HCT116 (cell line): ENCODE data around the gene UAP1L1. TPM values are rescaled to one million over a fixed set of nuclear protein-coding genes. Genes with fewer than 3 reads are reported as not detected.

Experiments used
- ATAC-seq: fragments of 200-7000 bp; cut with Tn5 transposase; 2 replicates; pipeline ENCODE4 v1.9.1; 2020; ENCODE audit warnings: mild to moderate bottlenecking, moderate library complexity
- BruUV-seq: library from RNA; stranded (reverse); fragments of 400-500 nt; replicated peaks from 2 replicates; lab custom pipeline; 2021; lab: Mats Ljungman, UMichigan
- CTCF ChIA-PET: fragments of 300-600 bp; sonication (Branson Sonifier 250); formaldehyde crosslinking; loops from one replicate; lab custom pipeline; 2021; ENCODE audit warnings: antibody characterized with exemption; lab: Charles Lee
- POLR2A ChIA-PET: fragments of 300-600, 350-600 bp; sonication (Branson Sonifier 250); formaldehyde crosslinking; loops from one replicate; lab custom pipeline; 2021; ENCODE audit warnings: antibody characterized with exemption; lab: Charles Lee
- RAD21 ChIA-PET, 2 experiments: fragments of 300-600 bp; sonication (Branson Sonifier 250); formaldehyde crosslinking; loops; one replicate each; lab custom pipeline; 2023; ENCODE audit warnings: low total read pairs in 2 of 2; ENCODE audit not compliant: uncharacterized antibody in 2 of 2, unreplicated experiment in 2 of 2, low non-redundant PET in 1 of 2; lab: Charles Lee
- DNase-seq: peaks from one replicate; pipeline ENCODE4 v3.0.0-alpha.2; 2010; ENCODE audit warnings: low read depth, low spot score
- H2AFZ ChIP-seq: fragments of 200-600 bp; shearing (Covaris generic), sonication (generic); 2 replicates; pipeline ENCODE4 v1.6.1; 2017; ENCODE audit warnings: low read depth, mixed run types, mixed read lengths, antibody characterized with exemption, low read length; ENCODE audit not compliant: poor library complexity, severe bottlenecking
- H3K27ac ChIP-seq: 2 replicates; pipeline ENCODE4 v1.5.1; 2012; ENCODE audit warnings: low read depth, low read length
- H3K27me3 ChIP-seq: fragments of 200-600 bp; sonication (generic); 2 replicates; pipeline ENCODE4 v1.6.1; 2016; ENCODE audit warnings: mixed run types, low read length, mixed read lengths; ENCODE audit not compliant: insufficient read depth
- H3K36me3 ChIP-seq, 2 experiments: fragments of 200-500 bp in 1 of 2; fragments of 200-600 bp in 1 of 2; sonication (Bioruptor generic) in 1 of 2; sonication (generic) in 1 of 2; 2 replicates each; pipeline versions ENCODE4 v1.5.1 to v1.6.1; 2014 to 2016; ENCODE audit warnings: low read length in 2 of 2, inconsistent platforms in 1 of 2, mixed read lengths in 1 of 2, mixed run types in 1 of 2; ENCODE audit not compliant: insufficient read depth in 2 of 2, control insufficient read depth in 1 of 2
- H3K4me1 ChIP-seq, 2 experiments: fragments of 200-600 bp in 1 of 2; sonication (generic) in 1 of 2; 2 replicates each; pipeline versions ENCODE4 v1.5.1 to v1.6.1; 2012 to 2017; ENCODE audit warnings: low read length in 2 of 2, inconsistent platforms in 1 of 2, mild to moderate bottlenecking in 1 of 2, mixed read lengths in 1 of 2, mixed run types in 1 of 2, moderate library complexity in 1 of 2; ENCODE audit not compliant: insufficient read depth in 2 of 2, control insufficient read depth in 1 of 2
- H3K4me2 ChIP-seq: fragments of 200-600 bp; sonication (generic); 2 replicates; pipeline ENCODE4 v1.6.1; 2017; ENCODE audit warnings: mixed run types, low read length, mixed read lengths
- H3K4me3 ChIP-seq, 2 experiments: fragments of 200-600 bp in 1 of 2; sonication (generic) in 1 of 2; replicated peaks in 1 of 2; 2 replicates each; pipeline ENCODE4 v1.5.1; 2011 to 2016; ENCODE audit warnings: low read length in 2 of 2, control low read depth in 1 of 2, low read depth in 1 of 2, mild to moderate bottlenecking in 1 of 2, mixed read lengths in 1 of 2, mixed run types in 1 of 2
- H3K79me2 ChIP-seq: fragments of 200-600 bp; sonication (generic); 2 replicates; pipeline ENCODE4 v1.6.1; 2017; ENCODE audit warnings: mild to moderate bottlenecking, mixed run types, low read length, moderate library complexity, mixed read lengths; ENCODE audit not compliant: insufficient read depth
- H3K9ac ChIP-seq: fragments of 200-600 bp; sonication (generic); 2 replicates; pipeline ENCODE4 v1.6.1; 2016; ENCODE audit warnings: low read length, mixed read lengths
- H3K9me2 ChIP-seq: fragments of 200-600 bp; sonication (generic), shearing (Covaris generic); 2 replicates; pipeline ENCODE4 v1.6.1; 2017; ENCODE audit warnings: mixed run types, mild to moderate bottlenecking, moderate library complexity; ENCODE audit not compliant: insufficient read depth
- H3K9me3 ChIP-seq, 2 experiments: fragments of 200-500 bp in 1 of 2; fragments of 200-600 bp in 1 of 2; sonication (Bioruptor generic) in 1 of 2; sonication (generic) in 1 of 2; 2 replicates each; pipeline ENCODE4 v1.6.1; 2014 to 2017; ENCODE audit warnings: low read length in 2 of 2, mixed read lengths in 2 of 2, inconsistent platforms in 1 of 2, low read depth in 1 of 2, mild to moderate bottlenecking in 1 of 2, mixed run types in 1 of 2, moderate library complexity in 1 of 2; ENCODE audit not compliant: control insufficient read depth in 1 of 2, insufficient read depth in 1 of 2
- H4K20me1 ChIP-seq: fragments of 200-600 bp; sonication (generic), shearing (Covaris generic); 2 replicates; pipeline ENCODE4 v1.6.1; 2017; ENCODE audit warnings: mixed run types, mild to moderate bottlenecking, moderate library complexity; ENCODE audit not compliant: insufficient read depth
- ATF3 ChIP-seq: IDR thresholded peaks from 2 replicates; pipeline ENCODE4 v1.6.1; 2012
- CEBPB ChIP-seq: IDR thresholded peaks from 2 replicates; pipeline ENCODE4 v1.6.1; 2012; ENCODE audit warnings: low read depth
- CTCF ChIP-seq, 3 experiments: fragments of 200-600 bp in 1 of 3; sonication (generic) in 1 of 3; IDR thresholded peaks in 2 of 3; conservative IDR thresholded peaks in 1 of 3; 2 replicates each; pipeline ENCODE4 v1.5.1; 2012 to 2017; ENCODE audit warnings: low read depth in 2 of 3, low read length in 2 of 3, antibody characterized with exemption in 1 of 3, borderline replicate concordance in 1 of 3, control low read depth in 1 of 3, mild to moderate bottlenecking in 1 of 3, mixed read lengths in 1 of 3, mixed run types in 1 of 3, moderate library complexity in 1 of 3; ENCODE audit not compliant: insufficient read depth in 1 of 3
- EGR1 ChIP-seq: IDR thresholded peaks from 2 replicates; pipeline ENCODE4 v1.6.1; 2012; ENCODE audit warnings: low read depth
- ELF1 ChIP-seq: IDR thresholded peaks from 2 replicates; pipeline ENCODE4 v1.6.1; 2012; ENCODE audit warnings: low read depth, borderline replicate concordance
- FOSL1 ChIP-seq: IDR thresholded peaks from 2 replicates; pipeline ENCODE4 v1.6.1; 2012; ENCODE audit warnings: low read depth
- JUND ChIP-seq: IDR thresholded peaks from 2 replicates; pipeline ENCODE4 v1.6.1; 2012
- MAX ChIP-seq: IDR thresholded peaks from 2 replicates; pipeline ENCODE4 v1.6.1; 2012
- POLR2A ChIP-seq: IDR thresholded peaks from 2 replicates; pipeline ENCODE4 v1.7.0; 2011; ENCODE audit warnings: borderline replicate concordance; ENCODE audit not compliant: insufficient read depth, insufficient read length; ENCODE audit errors: extremely low read depth
- POLR2AphosphoS5 ChIP-seq: IDR thresholded peaks from 2 replicates; pipeline ENCODE4 v1.6.1; 2011; ENCODE audit warnings: mild to moderate bottlenecking, low read depth, low read length, moderate library complexity
- REST ChIP-seq: IDR thresholded peaks from 2 replicates; pipeline ENCODE4 v1.6.1; 2012; ENCODE audit warnings: low read depth
- SIN3A ChIP-seq: IDR thresholded peaks from 2 replicates; pipeline ENCODE4 v1.6.1; 2012; ENCODE audit warnings: low read depth
- SP1 ChIP-seq: IDR thresholded peaks from 2 replicates; pipeline ENCODE4 v1.6.1; 2012; ENCODE audit warnings: low read depth
- TCF7L2 ChIP-seq: IDR thresholded peaks from 2 replicates; pipeline ENCODE4 v1.7.0; 2011; ENCODE audit warnings: borderline replicate concordance, inconsistent platforms; ENCODE audit not compliant: insufficient read depth, insufficient read length; ENCODE audit errors: extremely low read depth
- YY1 ChIP-seq: IDR thresholded peaks from 2 replicates; pipeline ENCODE4 v1.6.1; 2011; ENCODE audit warnings: low read length, low read depth, moderate library complexity, mild to moderate bottlenecking; ENCODE audit not compliant: insufficient replicate concordance; ENCODE audit errors: extremely low read depth
- ZFX ChIP-seq: fragments of 450-650 bp; IDR thresholded peaks from 2 replicates; pipeline ENCODE4 v1.6.1; 2017
- ZNF274 ChIP-seq: fragments of 200-500 bp; sonication (Bioruptor generic); IDR thresholded peaks from 2 replicates; pipeline ENCODE4 v1.6.1; 2014; ENCODE audit warnings: mild to moderate bottlenecking, low read depth, low read length, inconsistent platforms
- intact Hi-C: fragments of 100-400 bp; cut with micrococcal nuclease; formaldehyde crosslinking; loops from 2 replicates; pipeline ENCODE4 v1.10.0; 2022
- total RNA-seq: library from RNA; stranded (reverse); gene quantifications from one replicate; pipeline ENCODE4 v1.2.1, GENCODE V29; 2021; ENCODE audit not compliant: unreplicated experiment

Gene UAP1L1
- total RNA-seq, 1 experiment from 2014 or later: 11.0 TPM

GRCh38 chr9:137088121-137088520, 10.8 kb downstream of the UAP1L1 start:
- intact Hi-C loops: no loop called here
- Histone ChIP-seq H3K9ac (peak overlapping the region; percentile 96; the same call in 1 of the 2 replicates), H3K4me2 (peak overlapping the region; percentile 98), H3K4me1 (peaks cover 30 to 43% of the 10 kb centered on the region in 2 experiments), H4K20me1 (no peaks in the 10 kb centered on the region), H3K27ac (no peak overlapping the region), H3K36me3 (peaks cover 4 to 6% of the 10 kb centered on the region in 2 experiments; a peak in 2 of 4 replicates), H3K4me3 (peak overlapping the region; percentile 83 to 96; a peak in 3 of 4 replicates), H2AFZ (no peak overlapping the region), H3K27me3 (no peaks in the 10 kb centered on the region), H3K9me3 (no peaks in the 10 kb centered on the region), H3K79me2 (peaks cover 16% of the 10 kb centered on the region; the same call in 1 of the 2 replicates), H3K9me2 (no peaks in the 10 kb centered on the region)
- TF ChIP-seq TCF7L2 (no peak), CTCF (IDR thresholded peaks at IDR 0.05 in 2 of 3, conservative IDR thresholded peaks at IDR 0.05 in 1 of 3; ENCODE audit: borderline replicate concordance in 1 of 3, insufficient read depth in 1 of 3, low read depth in 2 of 3, low read length in 2 of 3) (no peak), CEBPB (no peak), SP1 (no peak), JUND (no peak), ZNF274 (no peak), EGR1 (no peak), ZFX (no peak), MAX (no peak), ELF1 (no peak), YY1 (no peak), REST (no peak), POLR2AphosphoS5 (no peak), FOSL1 (no peak), SIN3A (no peak), ATF3 (no peak), POLR2A (no peak)
- ATAC-seq: no peak
- ChIA-PET CTCF (no interaction called here), POLR2A (no interaction called here), RAD21 (interaction anchor here in 1 of 2 experiments (0.6 kb wide), 1 partner anchor 20 kb away, joined by 5 read pairs; no protein-coding TSS in a partner anchor)
- TSS peak; percentile 46 for BruUV-seq
- DNase-seq: no peak
